Measurements from ENCODE around the gene AFF3.

AFF3 gene

GRCh38 chr2:99865818-99866676 lies 276.3 kb downstream of the AFF3 start:
- no peak overlapping the region for H3K4me3 ChIP-seq (ENCODE audit: low read depth, low read length)
- DNase-seq (ENCODE audit: low read depth), result no peak
- no peak for TF ChIP-seq CTCF (IDR thresholded peaks at IDR 0.05; ENCODE audit: control insufficient read depth, extremely low read depth, insufficient read depth)

DNA sequence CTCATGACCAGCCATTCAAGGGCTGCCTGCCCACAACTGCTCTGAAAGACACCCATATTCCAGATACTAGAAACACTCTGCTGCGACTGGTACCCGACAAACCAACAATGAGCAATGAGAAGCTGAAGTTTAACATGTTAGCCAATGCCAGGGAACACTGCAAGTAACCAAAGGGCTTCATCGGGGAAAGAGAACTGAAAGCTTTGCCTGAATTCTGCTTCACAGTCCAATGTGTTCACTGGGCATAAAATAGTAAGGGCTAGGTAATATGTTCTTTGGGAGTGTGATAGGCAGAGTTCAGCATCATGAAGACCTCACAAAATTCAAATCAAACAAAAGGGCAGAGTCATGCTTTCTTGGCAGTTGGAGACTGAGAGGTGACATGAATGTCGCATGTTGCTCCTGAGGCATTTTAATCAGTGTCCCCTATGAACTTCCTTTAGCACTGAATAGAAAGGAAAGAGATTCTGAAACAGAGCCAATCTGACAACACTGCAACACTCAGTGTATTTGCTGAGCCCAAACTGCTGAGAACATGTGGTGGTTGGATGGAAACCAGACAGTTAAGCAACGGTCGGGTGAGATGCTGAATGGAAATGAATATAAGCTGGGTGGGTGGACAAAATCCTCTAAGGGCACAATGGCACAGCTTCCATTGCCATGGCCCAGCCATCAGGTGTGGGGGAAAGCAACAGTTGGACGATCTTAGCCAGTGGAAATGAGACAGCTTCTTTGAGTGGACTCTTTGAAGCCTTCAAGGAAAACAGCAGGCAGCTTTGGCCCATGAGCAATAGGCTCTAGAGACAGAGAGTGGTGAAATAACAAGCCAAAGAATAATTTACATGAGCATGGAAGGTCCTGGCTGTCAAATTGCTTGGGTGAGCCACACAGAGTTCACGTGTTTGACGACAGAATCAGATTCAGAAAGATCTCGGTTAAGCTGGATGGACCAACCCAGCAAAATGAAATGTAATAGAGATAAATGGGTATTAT lies 277.5 kb downstream of the AFF3 start:
- DNase-seq (ENCODE audit: low read depth), result peak; percentile 95
- TF ChIP-seq CTCF (IDR thresholded peaks at IDR 0.05; ENCODE audit: control insufficient read depth, extremely low read depth, insufficient read depth), result no peak

GRCh38 chr2:99863903-99864270 lies 278.5 kb downstream of the AFF3 start:
- H3K4me3 ChIP-seq (ENCODE audit: low read depth, low read length), result no peak overlapping the region
- TF ChIP-seq CTCF (IDR thresholded peaks at IDR 0.05; ENCODE audit: control insufficient read depth, extremely low read depth, insufficient read depth), result no peak
- no peak for DNase-seq (ENCODE audit: low read depth)

More for the DNA sequence above, 277.5 kb downstream of the AFF3 start:
- H3K4me3 ChIP-seq (ENCODE audit: low read depth, low read length), result no peak overlapping the region

GRCh38 chr2:99863236-99863902 lies 279.0 kb downstream of the AFF3 start:
- no peak for TF ChIP-seq CTCF (IDR thresholded peaks at IDR 0.05; ENCODE audit: control insufficient read depth, extremely low read depth, insufficient read depth)
- DNase-seq (ENCODE audit: low read depth), result no peak
- no peak overlapping the region for H3K4me3 ChIP-seq (ENCODE audit: low read depth, low read length)

DNA sequence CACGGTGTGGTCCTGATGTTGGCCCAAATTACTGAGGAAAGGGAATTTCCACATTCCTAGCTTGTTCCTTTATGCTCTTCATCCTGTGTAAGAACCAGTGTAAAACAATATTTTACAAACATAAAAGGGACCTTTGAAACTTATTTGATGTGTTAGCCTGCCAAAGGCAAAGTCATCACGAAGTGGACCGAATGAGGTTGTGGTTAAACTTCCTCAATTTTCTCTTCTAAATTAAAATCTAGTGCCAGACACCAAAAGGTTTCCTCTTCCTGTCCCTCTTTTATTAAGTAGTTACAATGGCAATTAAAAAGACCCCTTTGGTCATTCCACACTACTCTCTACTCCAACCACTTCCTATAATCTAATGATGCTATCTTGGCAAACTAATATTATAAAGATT lies 279.8 kb downstream of the AFF3 start:
- TF ChIP-seq CTCF (IDR thresholded peaks at IDR 0.05; ENCODE audit: control insufficient read depth, extremely low read depth, insufficient read depth), result no peak
- DNase-seq (ENCODE audit: low read depth), result no peak

DNA sequence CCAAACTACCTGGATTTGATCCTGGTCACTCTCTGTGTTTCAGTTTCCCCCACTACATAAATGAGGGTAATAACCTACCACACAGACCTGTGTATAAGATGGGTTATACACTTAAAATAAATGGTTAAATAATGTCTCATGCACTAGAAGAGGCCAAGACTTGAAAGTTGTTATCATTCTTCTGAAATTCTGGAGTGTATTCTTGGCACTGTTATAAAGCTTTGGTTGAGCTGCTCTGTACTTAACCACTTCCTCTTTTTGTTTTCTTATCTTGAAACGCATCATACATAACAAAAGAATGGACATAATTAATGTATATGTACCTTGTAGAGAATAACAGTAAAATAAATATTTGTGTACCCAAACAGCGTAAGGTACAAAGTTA lies 281.0 kb downstream of the AFF3 start:
- no peak overlapping the region for H3K4me3 ChIP-seq (ENCODE audit: low read depth, low read length)
- no peak for TF ChIP-seq CTCF (IDR thresholded peaks at IDR 0.05; ENCODE audit: control insufficient read depth, extremely low read depth, insufficient read depth)
- peak; percentile 70 for DNase-seq (ENCODE audit: low read depth)

More for the DNA sequence above, 279.8 kb downstream of the AFF3 start:
- no peak overlapping the region for H3K4me3 ChIP-seq (ENCODE audit: low read depth, low read length)

Data from LNCaP clone FGC (cell line).